AG04449 (cell line): ENCODE measurements around the gene RBM17.

Source experiments
- CTCF ChIA-PET: fragments of 350-600 bp; formaldehyde crosslinking; extraction: SDS; loops from one replicate; lab custom pipeline; 2021; ENCODE audit warnings: antibody characterized with exemption; lab: Yijun Ruan, JAX
- POLR2A ChIA-PET: fragments of 400-600, 350-600 bp; formaldehyde crosslinking; extraction: SDS; loops from one replicate; lab custom pipeline; 2020; ENCODE audit warnings: antibody characterized with exemption, inconsistent platforms; lab: Yijun Ruan, JAX
- DNase-seq: peaks from one replicate; pipeline ENCODE4 v3.0.0-alpha.2; 2010; ENCODE audit warnings: low read depth, low spot score
- H3K4me3 ChIP-seq: 2 replicates; pipeline ENCODE4 v1.5.1; 2011; ENCODE audit warnings: low read depth, mild to moderate bottlenecking, control low read depth, low read length
- TF ChIP-seq, protein P1 (sequence below): IDR thresholded peaks from one replicate; pipeline ENCODE4 v1.5.1; 2011; ENCODE audit warnings: mild to moderate bottlenecking, moderate library complexity, low read length, control low read depth, inconsistent platforms; ENCODE audit not compliant: insufficient read depth; ENCODE audit errors: missing control alignments

RBM17 gene

DNA sequence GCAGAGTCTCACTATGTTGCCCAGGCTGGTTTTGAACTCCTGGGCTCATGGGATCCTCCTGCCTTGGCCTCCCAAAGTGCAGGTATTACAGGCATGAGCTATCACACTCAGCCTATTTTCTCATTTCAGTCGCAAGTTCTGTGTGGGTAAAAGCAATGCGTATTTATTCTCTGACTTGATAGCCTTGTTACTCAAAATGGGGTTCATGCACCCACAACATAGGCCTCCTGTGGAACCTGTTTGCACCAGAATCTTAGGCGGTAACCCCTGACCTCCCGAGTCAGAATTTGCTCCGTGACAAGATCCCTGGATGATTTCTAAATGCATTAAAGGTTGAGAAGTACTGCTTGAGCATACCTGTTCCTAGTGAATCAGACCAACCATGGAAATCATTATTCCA, 34.0 kb upstream of the RBM17 start:
- ChIA-PET CTCF (interaction anchor here (1.4 kb wide), 1 partner anchor 31 kb away, joined by 6 read pairs; no protein-coding TSS in a partner anchor), POLR2A (no interaction called here)

DNA sequence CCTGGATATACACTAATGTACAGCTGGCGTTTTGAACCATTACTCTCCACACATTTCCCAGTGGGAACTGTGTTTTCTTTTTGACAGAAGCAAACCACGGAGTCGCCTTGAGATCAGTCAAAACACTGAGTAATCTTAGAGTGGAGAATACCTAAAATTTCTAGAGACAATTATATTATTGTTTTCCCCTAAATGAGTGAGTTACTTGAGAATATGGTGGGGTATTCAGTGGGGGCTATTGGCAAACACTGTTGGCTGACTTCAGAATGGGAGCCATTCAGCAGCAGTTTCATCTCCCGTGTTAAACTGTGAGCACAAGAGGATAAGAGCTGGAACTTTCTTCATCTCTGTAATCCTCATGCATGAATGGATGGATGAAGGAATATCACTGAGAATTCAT, 32.9 kb upstream of the RBM17 start:
- no peak for DNase-seq
- CTCF ChIA-PET = interaction anchor here (1.1 kb wide), 1 partner anchor 31 kb away, joined by 3 read pairs; no protein-coding TSS in a partner anchor
- no peak overlapping the region for H3K4me3 ChIP-seq
- POLR2A ChIA-PET = no interaction called here
- TF ChIP-seq, protein P1, sequence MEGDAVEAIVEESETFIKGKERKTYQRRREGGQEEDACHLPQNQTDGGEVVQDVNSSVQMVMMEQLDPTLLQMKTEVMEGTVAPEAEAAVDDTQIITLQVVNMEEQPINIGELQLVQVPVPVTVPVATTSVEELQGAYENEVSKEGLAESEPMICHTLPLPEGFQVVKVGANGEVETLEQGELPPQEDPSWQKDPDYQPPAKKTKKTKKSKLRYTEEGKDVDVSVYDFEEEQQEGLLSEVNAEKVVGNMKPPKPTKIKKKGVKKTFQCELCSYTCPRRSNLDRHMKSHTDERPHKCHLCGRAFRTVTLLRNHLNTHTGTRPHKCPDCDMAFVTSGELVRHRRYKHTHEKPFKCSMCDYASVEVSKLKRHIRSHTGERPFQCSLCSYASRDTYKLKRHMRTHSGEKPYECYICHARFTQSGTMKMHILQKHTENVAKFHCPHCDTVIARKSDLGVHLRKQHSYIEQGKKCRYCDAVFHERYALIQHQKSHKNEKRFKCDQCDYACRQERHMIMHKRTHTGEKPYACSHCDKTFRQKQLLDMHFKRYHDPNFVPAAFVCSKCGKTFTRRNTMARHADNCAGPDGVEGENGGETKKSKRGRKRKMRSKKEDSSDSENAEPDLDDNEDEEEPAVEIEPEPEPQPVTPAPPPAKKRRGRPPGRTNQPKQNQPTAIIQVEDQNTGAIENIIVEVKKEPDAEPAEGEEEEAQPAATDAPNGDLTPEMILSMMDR = no peak

More for the DNA sequence above, 34.0 kb upstream of the RBM17 start:
- TF ChIP-seq, protein P1 = no peak
- H3K4me3 ChIP-seq = no peak overlapping the region
- DNase-seq = no peak

DNA sequence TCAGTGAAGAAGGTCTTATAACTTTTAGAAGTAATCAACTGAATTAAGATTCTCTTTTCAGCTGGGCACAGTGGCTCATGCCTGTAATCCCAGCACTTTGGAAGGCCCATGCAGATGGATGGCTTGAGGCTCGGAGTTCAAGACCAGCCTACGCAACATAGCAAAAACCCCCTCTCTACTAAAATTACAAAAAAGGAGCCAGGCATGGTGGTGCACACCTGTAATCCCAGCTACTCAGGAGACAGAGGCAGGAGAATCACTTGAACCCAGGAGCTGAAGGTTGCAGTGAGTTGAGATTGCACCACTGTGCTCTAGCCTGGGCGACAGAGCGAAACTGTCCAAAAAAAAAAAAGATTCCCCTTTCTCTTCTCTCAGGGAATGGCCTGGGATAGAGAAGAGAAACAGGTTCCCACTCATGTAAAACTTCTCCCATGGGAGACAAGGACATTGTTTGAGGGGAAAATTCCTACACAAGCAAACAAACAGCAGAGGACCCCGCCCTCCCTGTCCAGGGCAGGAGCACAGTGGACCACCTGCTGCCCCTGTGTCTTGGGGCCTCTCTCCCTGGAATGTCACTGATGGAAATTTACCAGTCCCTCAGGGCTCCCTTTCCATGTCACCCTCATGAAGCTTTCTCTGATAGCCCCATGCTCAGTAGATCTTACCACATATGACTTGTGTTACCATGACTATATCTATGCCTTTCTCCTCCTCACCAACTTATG, 32.3 kb upstream of the RBM17 start:
- CTCF ChIA-PET = interaction anchor here (0.5 to 1.6 kb wide), 3 partner anchors 11 to 42 kb away, joined by 3 to 5 read pairs (median 3); no protein-coding TSS in a partner anchor
- no peak overlapping the region for H3K4me3 ChIP-seq
- DNase-seq = no peak
- POLR2A ChIA-PET = no interaction called here
- TF ChIP-seq, protein P1 = no peak

DNA sequence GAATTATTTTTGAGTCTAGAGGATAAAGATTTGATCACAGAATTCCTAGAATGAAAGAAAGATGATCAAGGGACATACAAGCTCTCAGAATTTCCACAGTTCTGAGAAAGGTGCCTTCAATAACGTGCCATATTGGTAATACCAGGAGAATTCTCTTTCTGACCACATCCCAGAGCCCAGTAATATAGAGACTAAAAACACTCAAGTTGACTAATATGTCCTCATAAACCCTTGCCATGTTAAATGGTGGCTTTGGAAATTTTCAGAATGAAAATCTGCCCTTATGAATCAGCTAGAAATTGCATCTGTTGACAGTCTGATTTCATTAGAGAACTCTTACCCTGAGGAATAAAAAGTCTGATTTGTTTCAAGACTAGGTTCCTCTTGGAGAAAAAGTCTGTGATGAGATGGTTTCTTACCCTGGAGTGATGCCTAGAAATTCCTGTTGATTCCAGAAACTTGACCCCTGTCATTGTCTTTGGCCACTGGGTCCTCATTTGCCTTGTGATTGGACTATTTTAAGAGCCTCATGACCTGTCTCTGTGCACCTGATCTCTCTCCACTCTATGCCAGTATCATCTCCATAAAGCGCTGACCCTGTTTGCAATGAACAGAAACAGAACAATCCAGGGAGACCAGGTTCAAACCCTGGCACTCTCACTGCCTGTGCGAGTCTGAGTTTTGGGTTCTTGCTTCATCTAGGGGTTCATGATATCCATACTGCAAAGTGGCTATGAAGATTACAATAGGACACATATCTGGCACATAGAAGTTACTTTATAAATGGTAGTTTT, 30.0 kb upstream of the RBM17 start:
- POLR2A ChIA-PET = no interaction called here
- DNase-seq = no peak

DNA sequence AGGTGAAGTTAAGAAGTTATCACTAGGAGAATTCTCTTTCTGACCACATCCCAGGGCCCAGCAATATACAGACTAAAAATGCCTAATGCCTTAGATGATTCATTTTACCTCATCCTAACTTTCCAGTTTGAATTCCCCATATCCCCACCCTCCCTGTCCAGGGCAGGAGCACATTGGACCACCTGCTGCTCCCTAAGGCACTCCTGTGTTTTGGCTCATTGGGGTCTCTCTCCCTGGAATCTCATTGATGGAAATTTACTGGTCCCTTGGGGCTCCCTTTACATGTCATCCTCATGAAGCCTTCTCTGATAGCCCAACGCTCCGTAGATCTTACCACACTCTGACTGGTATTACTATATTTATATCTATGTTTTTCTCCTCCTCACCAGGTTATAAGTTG, 29.3 kb upstream of the RBM17 start:
- H3K4me3 ChIP-seq = no peak overlapping the region
- ChIA-PET CTCF (no interaction called here), POLR2A (no interaction called here)

More for the DNA sequence above, 30.0 kb upstream of the RBM17 start:
- CTCF ChIA-PET = no interaction called here
- no peak overlapping the region for H3K4me3 ChIP-seq
- TF ChIP-seq, protein P1 = no peak

More for the DNA sequence above, 29.3 kb upstream of the RBM17 start:
- TF ChIP-seq, protein P1 = no peak
- no peak for DNase-seq
